ENCODE data around the gene IRGM. TPM values are rescaled to one million over a fixed set of nuclear protein-coding genes. Genes with fewer than 3 reads are reported as not detected.

Gene IRGM
- total and polyA plus RNA-seq, 2 experiments from 2014 or later, result not detected

DNA sequence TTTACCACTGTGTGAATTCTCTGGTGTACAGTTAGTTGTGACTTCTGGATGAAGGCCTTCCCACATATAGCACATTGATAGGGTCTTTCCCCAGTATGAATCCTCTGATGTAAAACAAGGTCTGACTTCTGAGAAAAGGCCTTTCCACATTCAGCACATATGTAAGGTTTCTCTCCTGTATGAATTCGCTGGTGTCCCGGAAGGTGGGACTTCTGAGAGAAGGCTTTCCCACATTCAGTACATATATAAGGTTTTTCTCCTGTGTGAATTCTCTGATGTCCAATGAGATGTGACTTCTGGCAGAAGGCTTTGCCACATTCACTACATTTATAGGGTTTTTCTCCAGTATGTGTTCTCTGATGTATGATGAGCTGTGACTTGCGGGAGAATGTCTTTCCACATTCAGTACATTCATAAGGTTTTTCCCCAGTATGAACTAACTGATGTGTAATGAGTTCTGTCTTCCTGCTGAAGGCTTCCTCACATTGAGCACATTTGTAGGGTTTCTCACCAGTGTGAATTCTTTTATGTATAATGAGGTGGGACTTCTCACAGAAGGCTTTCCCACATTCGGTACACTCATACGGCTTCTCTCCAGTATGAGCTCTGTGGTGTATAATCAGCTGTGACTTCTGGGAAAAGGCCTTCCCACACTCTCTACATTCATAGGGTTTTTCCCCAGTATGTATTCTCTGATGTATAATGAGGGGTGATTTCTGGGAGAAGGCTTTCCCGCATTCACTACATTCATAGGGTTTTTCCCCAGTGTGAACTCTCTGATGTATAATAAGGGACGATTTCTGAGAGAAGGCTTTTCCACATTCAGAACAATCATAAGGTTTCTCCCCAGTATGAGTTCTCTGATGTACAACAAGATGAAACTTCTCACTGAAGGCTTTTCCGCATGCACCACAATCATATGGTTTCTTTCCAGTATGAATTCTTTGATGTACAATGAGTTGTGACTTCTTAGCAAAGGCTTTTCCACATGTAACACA is 49.4 kb downstream of the IRGM start:
- no peak overlapping the region for H3K27ac ChIP-seq
- no peaks in the 10 kb centered on the region for H4K20me1 ChIP-seq (ENCODE audit: insufficient read depth, poor library complexity, severe bottlenecking)
- H3K36me3 ChIP-seq (replicated peaks; ENCODE audit: insufficient read depth, low read depth), result no peaks in the 10 kb centered on the region
- H3K79me2 ChIP-seq, result no peaks in the 10 kb centered on the region
- no peaks in the 10 kb centered on the region for H3K4me1 ChIP-seq (ENCODE audit: insufficient read depth)
- H3K27me3 ChIP-seq, result no peaks in the 10 kb centered on the region
- H2AFZ ChIP-seq, result no peak overlapping the region
- no peak overlapping the region for H3K4me3 ChIP-seq
- WGBS (ENCODE audit: low lambda C conversion rate, missing lambda C conversion rate), result 82% methylated on average over 8 of the region's 8 CpGs
- DNase-seq (ENCODE audit: low spot score), result no peak
- H3K4me2 ChIP-seq, result no peak overlapping the region
- TF ChIP-seq EZH2 (IDR thresholded peaks at IDR 0.05; ENCODE audit: borderline replicate concordance), result no peak
- no peak for TF ChIP-seq CTCF (IDR thresholded peaks at IDR 0.05; ENCODE audit: poor library complexity)
- no peak for TF ChIP-seq EZH2phosphoT487 (IDR thresholded peaks at IDR 0.05; ENCODE audit: low read depth, severe bottlenecking, unreplicated experiment)
- no peaks in the 10 kb centered on the region for H3K9me2 ChIP-seq (replicated peaks; ENCODE audit: insufficient read depth)
- H3K9me3 ChIP-seq (ENCODE audit: low read depth), result peaks cover 52% of the 10 kb centered on the region

Other genes with a start within 250 kb of the IRGM start
- gene SYNPO, start 205.9 kb upstream of the IRGM start, total RNA-seq, result 6.9 and 8.4 TPM in 2 replicates
- 5.3 and 7.1 TPM in 2 replicates for gene SYNPO, start 205.9 kb upstream of the IRGM start, polyA plus RNA-seq
- 0.92 and 1.1 TPM in 2 replicates for gene MYOZ3, start 185.3 kb upstream of the IRGM start, total RNA-seq
- 0.83 and 1.8 TPM in 2 replicates for gene MYOZ3, start 185.3 kb upstream of the IRGM start, polyA plus RNA-seq
- 39.3 and 42.6 TPM in 2 replicates for gene RBM22, start 145.5 kb upstream of the IRGM start, total RNA-seq
- 32.9 and 38.6 TPM in 2 replicates for gene RBM22, start 145.5 kb upstream of the IRGM start, polyA plus RNA-seq
- 50.0 and 63.9 TPM in 2 replicates for gene DCTN4, start 87.5 kb upstream of the IRGM start, total RNA-seq
- gene DCTN4, start 87.5 kb upstream of the IRGM start, polyA plus RNA-seq, result 18.3 and 22.9 TPM in 2 replicates
- 47.7 and 52.2 TPM in 2 replicates for gene SMIM3, start 67.8 kb upstream of the IRGM start, total RNA-seq
- 44.2 and 45.5 TPM in 2 replicates for gene SMIM3, start 67.8 kb upstream of the IRGM start, polyA plus RNA-seq
- 8.5 and 10.0 TPM in 2 replicates for gene ZNF300, start 58.5 kb downstream of the IRGM start, total RNA-seq
- gene ZNF300, start 58.5 kb downstream of the IRGM start, polyA plus RNA-seq, result 2.7 and 3.7 TPM in 2 replicates
- gene GPX3, start 174.1 kb downstream of the IRGM start, total RNA-seq, result 40.9 and 58.6 TPM in 2 replicates
- gene GPX3, start 174.1 kb downstream of the IRGM start, polyA plus RNA-seq, result 66.2 and 69.9 TPM in 2 replicates
- 54.3 and 64.6 TPM in 2 replicates for gene TNIP1, start 234.5 kb downstream of the IRGM start, total RNA-seq
- gene TNIP1, start 234.5 kb downstream of the IRGM start, polyA plus RNA-seq, result 48.0 and 57.0 TPM in 2 replicates